NCI-H2107 (cell line): ENCODE data around the gene VPS33A.
A peak's percentile ranks its signal among the peaks of the same experiment; 100 is the strongest.
"Not testable (repeated sequence)": the region's sequence is repeated elsewhere in the genome, so short reads cannot be mapped to it uniquely, and the experiment has no call there.

Experiments used
- DNase-seq: peaks from one replicate; lab custom pipeline; 2025; lab: John Stamatoyannopoulos, UW

Gene VPS33A

GRCh38 chr12:122204167-122205052, 61.9 kb downstream of the VPS33A start:
- DNase-seq = no peak

GRCh38 chr12:122203301-122204166, 62.8 kb downstream of the VPS33A start, which contains the start of gene B3GNT4:
B3GNT4 (plus strand) TSS chr12:122203709; CDS start chr12:122204619, 910 bp downstream.
- peak; percentile 44 for DNase-seq

GRCh38 chr12:122202811-122203210, 63.5 kb downstream of the VPS33A start:
- DNase-seq = not testable (repeated sequence)

GRCh38 chr12:122202017-122202416, 64.3 kb downstream of the VPS33A start:
- no peak for DNase-seq

GRCh38 chr12:122201381-122201780, 64.9 kb downstream of the VPS33A start:
- no peak for DNase-seq

GRCh38 chr12:122200541-122201175, 65.6 kb downstream of the VPS33A start:
- no peak for DNase-seq

GRCh38 chr12:122199484-122200355, 66.6 kb downstream of the VPS33A start:
- no peak for DNase-seq

- DNase-seq = no peak
Observed at GRCh38 chr12:122197612-122197966, 68.7 kb downstream of the VPS33A start.

- DNase-seq = no peak
Observed at GRCh38 chr12:122195405-122195804, 70.9 kb downstream of the VPS33A start.

- no peak for DNase-seq
Observed at GRCh38 chr12:122194804-122195203, 71.5 kb downstream of the VPS33A start.

GRCh38 chr12:122192441-122192840, 73.9 kb downstream of the VPS33A start:
- DNase-seq = no peak

- peak; percentile 31 for DNase-seq
Observed at GRCh38 chr12:122190842-122191668, 75.2 kb downstream of the VPS33A start.

GRCh38 chr12:122189626-122190475, 76.4 kb downstream of the VPS33A start:
- no peak for DNase-seq

- DNase-seq = no peak
Observed at GRCh38 chr12:122187466-122187865, 78.8 kb downstream of the VPS33A start.

- no peak for DNase-seq
Observed at GRCh38 chr12:122185494-122186082, 80.7 kb downstream of the VPS33A start.

- DNase-seq = no peak
Observed at GRCh38 chr12:122185079-122185478, 81.2 kb downstream of the VPS33A start.

GRCh38 chr12:122184517-122184916, 81.8 kb downstream of the VPS33A start:
- no peak for DNase-seq

- DNase-seq = no peak
Observed at GRCh38 chr12:122183588-122183940, 82.7 kb downstream of the VPS33A start.
